Measurements from ENCODE around the gene HECA.
"Not testable (repeated sequence)": the region's sequence is repeated elsewhere in the genome, so short reads cannot be mapped to it uniquely, and the experiment has no call there.

Gene HECA

GRCh38 chr6:139212460-139212859 is 77.6 kb downstream of the HECA start:
- not testable (repeated sequence) for DNase-seq

DNA sequence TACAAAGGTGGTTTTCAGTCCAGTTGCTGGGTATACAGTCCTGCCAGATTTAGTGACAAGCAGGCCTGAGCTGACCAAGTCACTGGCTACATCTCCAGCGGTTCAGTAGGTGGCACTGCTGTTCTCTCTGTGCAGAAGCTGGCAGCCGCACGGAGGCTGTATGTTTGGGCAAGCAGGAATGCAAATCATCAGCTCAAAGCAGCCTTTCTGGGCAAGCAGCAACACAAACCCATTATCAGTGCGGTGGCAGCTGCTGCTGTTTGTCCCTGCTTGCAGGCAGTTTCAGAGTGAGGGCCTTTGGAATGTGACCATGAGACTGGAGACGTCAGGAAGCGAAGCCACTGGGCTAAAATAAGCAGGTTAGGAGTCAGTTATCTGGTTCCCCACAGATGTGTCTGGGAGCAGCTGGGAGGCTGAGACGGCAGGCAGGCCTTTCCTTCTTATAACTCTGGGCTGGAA is 84.4 kb downstream of the HECA start:
- DNase-seq: peak; percentile 61

GRCh38 chr6:139219746-139220145 is 84.9 kb downstream of the HECA start:
- no peak for DNase-seq

DNA sequence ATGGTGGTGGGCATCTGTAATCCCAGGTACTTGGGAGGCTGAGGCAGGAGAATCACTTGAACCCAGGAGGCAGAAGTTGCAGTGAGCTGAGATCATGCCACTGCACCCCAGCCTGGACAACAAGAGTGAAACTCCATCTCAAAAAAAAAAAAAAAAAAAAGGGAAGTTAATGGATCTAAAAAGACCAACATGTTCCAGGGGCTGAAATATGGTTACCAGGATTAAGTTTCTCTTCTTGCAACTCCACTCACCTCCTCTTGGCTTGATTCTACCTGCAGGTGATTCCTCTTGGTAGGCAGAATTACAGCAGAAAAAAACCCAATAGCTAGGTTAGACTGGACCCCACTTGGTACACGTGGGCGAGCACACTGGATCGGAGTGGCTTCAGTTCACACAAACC is 93.5 kb downstream of the HECA start:
- DNase-seq: not testable (repeated sequence)
